HG03064 (cell line): ENCODE results near the gene ABCC8.
"Not testable (repeated sequence)": the region's sequence is repeated elsewhere in the genome, so short reads cannot be mapped to it uniquely, and the experiment has no call there.

Source experiments
- ATAC-seq: cut with Tn5 transposase; IDR thresholded peaks from one replicate; pipeline ENCODE4 v1.9.1; 2021; ENCODE audit warnings: low read depth; ENCODE audit not compliant: unreplicated experiment

ABCC8 gene

GRCh38 chr11:17434108-17434507 lies 42.5 kb downstream of the ABCC8 start:
- no peak for ATAC-seq

- no peak for ATAC-seq
Measured at GRCh38 chr11:17432002-17432401, 44.6 kb downstream of the ABCC8 start.

DNA sequence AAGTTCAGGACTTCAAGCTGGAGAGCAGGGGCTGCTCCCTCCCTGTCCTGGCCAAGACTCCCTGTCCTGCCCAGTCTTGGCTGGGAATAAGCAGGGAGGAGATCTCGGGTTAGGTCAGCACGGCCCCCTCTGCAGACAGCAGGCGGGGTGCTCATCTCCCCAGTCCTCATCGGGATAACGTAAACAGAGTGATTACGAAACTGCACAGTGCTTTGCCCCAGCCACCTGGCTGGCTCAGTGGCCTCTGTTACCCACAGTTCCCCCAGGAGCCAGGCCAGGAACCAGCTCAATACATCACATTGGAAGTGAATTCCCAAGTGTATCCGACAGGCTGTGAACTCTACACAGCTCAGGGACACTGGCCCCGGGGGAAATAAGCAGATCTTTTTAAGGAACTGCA lies 45.5 kb downstream of the ABCC8 start:
- ATAC-seq: no peak

GRCh38 chr11:17430616-17431015 lies 46.0 kb downstream of the ABCC8 start:
- no peak for ATAC-seq

GRCh38 chr11:17428925-17429324 lies 47.7 kb downstream of the ABCC8 start:
- no peak for ATAC-seq

- no peak for ATAC-seq
Measured at GRCh38 chr11:17428261-17428660, 48.4 kb downstream of the ABCC8 start.

DNA sequence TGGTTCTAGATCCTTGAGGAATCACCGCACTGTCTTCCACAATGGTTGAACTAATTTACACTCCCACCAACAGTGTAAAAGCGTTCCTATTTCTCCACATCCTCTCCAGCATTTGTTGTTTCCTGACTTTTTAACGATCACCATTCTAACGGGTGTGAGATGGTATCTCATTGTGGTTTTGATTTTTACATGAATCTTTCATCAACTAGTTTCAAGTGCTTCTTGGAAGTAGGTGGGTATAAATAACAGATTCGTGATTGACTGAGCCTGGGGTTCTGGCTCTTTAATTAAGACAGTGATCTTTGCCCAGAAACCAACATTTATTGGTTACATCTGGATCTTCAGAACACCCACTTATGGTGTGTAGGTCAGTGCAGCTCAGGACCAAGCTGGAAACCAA lies 50.4 kb downstream of the ABCC8 start:
- not testable (repeated sequence) for ATAC-seq

GRCh38 chr11:17423533-17424310 lies 52.9 kb downstream of the ABCC8 start:
- no peak for ATAC-seq

GRCh38 chr11:17421781-17422180 lies 54.9 kb downstream of the ABCC8 start:
- ATAC-seq: no peak

DNA sequence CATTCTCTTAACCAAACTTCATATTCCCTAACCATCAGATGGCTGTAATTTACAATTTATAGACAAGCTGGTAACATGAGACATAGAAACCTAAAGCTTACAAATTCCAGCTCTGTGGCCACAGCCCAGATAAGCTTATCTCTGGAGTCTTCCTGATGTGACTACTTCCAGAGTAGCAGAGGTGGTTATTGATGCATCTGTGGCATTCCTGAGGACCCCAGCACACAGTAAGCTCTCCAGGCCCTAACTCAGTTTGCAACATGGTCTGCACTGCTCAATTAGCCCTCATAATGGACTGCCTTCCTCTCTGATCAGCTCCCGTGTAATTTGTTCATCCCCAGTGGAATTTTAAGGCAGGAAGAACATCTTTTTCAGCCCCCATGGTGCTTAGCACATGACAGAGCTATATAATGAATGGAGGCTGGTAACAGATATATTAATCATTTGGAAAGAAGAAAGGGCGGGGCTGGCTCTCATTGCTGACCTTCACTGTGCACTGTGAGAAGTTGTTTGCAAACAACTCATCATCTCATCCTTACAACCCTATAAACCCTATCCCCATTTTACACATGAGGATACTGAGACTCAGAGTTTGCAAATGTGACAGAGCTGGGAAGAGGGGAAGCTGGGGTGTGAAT lies 58.1 kb downstream of the ABCC8 start:
- no peak for ATAC-seq

GRCh38 chr11:17416492-17416891 lies 60.2 kb downstream of the ABCC8 start:
- ATAC-seq: no peak

GRCh38 chr11:17415523-17416104 lies 61.0 kb downstream of the ABCC8 start:
- ATAC-seq: no peak

DNA sequence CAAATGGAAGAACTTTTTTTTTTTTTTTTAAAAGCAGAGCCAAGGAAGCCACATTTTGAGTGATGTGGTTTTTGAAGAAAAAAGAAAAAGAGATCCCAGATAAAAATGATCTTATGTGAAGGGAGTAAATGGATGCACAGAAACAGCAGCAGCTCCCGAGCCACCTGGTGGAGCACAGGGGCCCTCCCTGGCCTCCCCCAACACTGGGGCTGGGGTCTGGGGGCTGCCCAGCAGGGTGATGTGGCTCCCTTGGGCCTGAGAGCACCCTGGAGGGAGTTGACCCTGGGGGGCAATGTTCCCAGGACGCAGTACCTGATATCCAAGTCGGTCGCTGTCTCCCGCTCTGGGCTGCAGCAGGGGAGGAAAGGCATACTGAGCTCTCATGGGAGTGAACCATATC lies 61.7 kb downstream of the ABCC8 start:
- ATAC-seq: no peak

- ATAC-seq: no peak
Measured at GRCh38 chr11:17414317-17414737, 62.3 kb downstream of the ABCC8 start.

- no peak for ATAC-seq
Measured at GRCh38 chr11:17413414-17414316, 63.0 kb downstream of the ABCC8 start.

DNA sequence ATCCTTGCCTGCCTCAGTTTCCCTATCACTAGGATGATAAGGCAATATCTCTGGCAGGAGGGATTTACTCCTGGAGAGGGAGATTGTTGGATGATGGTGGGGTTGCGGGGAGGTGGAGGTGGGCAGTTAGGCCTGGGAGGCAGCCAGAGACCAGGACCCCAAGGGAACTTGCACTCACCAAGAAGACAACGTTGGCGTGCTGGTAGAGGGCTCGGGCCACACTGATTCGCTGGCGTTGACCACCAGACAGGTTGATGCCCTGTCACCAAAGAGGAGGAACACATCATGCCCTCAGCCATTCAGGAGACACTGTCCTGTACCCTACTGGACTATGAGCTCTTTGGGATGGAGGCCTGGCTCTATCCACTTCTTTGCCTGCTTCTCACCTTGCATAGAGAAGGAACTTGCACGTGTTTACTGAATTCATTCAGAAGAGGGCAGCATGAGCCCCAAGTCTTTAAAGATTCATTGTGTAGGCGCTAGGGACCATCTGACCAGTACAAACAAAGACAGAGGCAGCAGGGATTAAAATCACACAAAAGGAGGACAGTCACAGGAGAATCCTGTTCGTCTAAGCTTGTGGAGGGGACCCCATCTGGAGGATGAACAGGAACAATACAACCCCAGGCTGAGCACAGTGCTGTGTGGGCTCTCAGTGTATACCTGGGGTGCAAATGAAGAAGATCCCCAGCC lies 64.0 kb downstream of the ABCC8 start:
- ATAC-seq: no peak

DNA sequence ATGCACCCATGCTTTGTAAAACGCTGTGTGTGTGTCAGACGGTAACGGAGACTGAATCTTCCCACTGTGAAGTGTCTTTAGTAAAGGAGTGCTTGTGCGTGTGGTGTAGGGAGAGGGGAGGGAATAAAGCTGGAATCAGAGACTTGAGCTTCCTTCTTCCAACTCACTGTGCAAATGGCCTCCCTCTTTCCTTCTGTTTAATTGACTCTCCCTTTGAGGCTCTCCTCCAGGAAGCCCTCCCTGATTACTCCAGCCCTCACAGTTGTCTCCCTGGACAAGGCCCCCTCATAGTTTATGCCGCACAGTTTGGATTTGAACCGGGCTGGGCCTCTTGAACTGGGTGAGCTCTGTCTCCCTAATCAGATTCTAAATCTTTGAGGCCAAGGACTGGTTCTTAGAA lies 65.2 kb downstream of the ABCC8 start:
- ATAC-seq: no peak

- ATAC-seq: no peak
Measured at GRCh38 chr11:17410606-17411379, 65.9 kb downstream of the ABCC8 start.

DNA sequence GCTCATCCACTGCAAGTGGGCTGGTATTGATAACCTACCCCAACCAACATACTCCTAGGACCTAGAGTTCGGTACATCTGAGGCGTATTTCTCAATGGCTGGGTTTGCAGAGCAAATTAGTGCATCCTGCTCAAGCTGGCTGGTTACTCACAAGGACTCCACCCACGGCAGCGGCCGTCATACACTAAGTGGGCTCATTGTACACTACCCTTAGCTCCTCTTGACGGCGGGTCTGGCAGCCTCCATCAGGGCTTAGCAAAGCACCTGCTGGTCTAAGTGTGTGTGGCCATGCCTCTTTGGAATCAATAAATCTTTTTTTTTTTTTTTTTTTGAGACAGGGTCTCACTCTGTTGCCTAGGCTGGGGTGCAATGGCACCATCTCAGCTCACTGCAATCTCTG lies 68.0 kb downstream of the ABCC8 start:
- no peak for ATAC-seq

GRCh38 chr11:17408026-17408425 lies 68.6 kb downstream of the ABCC8 start:
- ATAC-seq: no peak
